NCI-H774 (cell line): ENCODE data around the gene MBD3L3.
"Not testable (repeated sequence)": the region's sequence is repeated elsewhere in the genome, so short reads cannot be mapped to it uniquely, and the experiment has no call there.

Experiments
- DNase-seq: peaks from one replicate; lab custom pipeline; 2025; lab: John Stamatoyannopoulos, UW

MBD3L3 gene

DNA sequence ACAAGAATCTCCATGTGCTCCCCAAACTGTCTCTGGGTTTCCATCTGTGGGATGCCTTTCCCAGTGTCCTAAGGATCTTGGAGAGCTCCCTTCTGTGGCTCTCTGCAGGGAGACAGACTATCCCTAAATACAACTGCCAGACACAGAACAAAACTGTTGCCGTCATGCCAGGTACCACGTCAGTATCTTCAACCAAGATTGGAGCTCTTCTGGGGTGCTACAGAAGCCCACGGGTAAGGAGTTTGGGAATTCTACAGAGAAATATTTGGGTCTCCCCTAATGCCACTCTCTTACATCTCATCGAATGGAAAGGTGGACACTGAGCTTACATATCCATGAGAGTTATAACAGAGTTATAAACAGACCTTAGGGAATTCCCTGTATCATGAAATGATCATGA lies 4.9 kb upstream of the MBD3L3 start:
- DNase-seq: no peak

GRCh38 chr19:7059977-7060376 lies 1.5 kb upstream of the MBD3L3 start:
- not testable (repeated sequence) for DNase-seq

DNA sequence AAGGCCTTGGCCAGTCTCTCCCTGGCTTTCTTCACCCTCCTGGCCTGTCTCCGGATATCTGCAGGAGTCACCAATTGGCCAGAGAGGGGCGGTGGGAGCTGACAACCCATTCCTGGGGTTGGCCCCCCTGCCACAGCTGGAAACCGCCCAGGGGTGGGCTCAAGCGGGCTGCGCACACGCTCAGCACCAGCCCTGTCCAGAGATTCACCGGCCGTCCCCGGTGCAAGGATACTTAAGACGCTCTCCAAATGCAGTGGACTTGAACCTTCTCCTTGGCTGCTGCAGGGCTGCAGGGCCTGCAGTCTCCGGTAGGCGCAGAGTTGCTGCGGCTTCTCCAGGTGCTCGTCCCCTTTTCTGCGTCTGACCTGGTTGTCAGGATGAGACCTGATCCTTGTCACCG lies 2.1 kb downstream of the MBD3L3 start:
- DNase-seq: not testable (repeated sequence)

DNA sequence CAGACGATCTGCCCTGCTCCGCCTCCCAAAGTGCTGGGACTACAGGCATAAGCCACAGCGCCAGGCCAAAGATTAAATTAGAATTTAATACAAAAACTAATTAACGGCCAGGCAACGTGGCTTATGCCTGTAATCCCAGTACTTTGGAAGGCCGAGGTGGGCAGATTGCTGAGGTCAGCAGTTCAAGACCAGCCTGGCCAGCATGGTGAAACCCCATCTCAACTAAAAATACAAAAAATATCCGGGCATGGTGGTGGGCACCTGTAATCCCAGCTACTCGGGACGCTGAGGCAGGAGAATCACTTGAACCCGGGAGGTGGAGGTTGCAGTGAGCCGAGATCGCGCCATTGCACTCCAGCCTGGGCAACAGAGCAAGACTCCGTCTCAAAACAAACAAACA lies 2.8 kb downstream of the MBD3L3 start:
- DNase-seq: not testable (repeated sequence)

DNA sequence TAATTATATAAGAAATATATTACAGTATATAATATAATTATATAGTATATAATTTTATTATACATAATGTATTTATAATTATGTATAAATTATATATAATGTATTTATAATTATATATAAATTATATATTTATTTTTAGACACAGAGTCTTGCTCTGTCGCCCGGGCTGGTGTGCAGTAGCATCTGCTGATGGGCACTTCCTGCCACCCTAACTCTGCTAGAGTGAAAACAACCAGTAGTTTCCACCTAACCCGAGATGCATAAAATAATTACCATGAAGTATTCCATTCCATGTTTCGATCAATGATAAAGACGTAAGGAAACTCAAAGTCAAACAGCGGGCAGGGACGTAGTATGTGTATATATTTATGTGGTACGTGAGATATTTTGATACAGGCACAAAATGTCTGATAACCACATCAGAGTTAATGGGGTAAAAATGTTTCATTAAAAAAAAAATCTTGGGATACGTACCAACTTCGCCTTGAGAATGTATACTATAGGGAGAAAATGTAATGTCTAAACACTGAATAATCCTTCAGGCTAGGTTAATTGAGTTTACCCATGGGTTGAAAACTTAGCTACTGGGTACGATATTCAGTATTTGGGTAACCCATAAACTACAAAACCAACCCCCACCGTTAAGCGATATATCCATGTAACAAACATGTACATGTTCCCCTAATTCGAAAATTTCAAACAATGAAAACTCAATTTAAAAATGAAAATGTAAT lies 3.7 kb downstream of the MBD3L3 start:
- not testable (repeated sequence) for DNase-seq

DNA sequence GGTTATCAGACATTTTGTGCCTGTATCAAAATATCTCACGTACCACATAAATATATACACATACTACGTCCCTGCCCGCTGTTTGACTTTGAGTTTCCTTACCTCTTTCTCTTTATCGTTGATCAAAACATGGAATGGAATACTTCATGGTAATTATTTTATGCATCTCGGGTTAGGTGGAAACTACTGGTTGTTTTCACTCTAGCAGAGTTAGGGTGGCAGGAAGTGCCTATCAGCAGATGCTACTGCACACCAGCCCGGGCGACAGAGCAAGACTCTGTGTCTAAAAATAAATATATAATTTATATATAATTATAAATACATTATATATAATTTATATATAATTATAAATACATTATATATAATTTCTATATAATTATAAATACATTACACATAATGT lies 5.6 kb downstream of the MBD3L3 start:
- DNase-seq: not testable (repeated sequence)

- DNase-seq: not testable (repeated sequence)
Measured at GRCh38 chr19:7051421-7051820, 7.1 kb downstream of the MBD3L3 start.

- not testable (repeated sequence) for DNase-seq
Measured at GRCh38 chr19:7049021-7049420, 9.5 kb downstream of the MBD3L3 start, which contains the start of gene MBD3L2. Gene MBD3L2 (plus strand): TSS chr19:7049321. CDS start chr19:7049374, 53 bp downstream.

- not testable (repeated sequence) for DNase-seq
Measured at GRCh38 chr19:7041563-7041962, 16.9 kb downstream of the MBD3L3 start.

DNA sequence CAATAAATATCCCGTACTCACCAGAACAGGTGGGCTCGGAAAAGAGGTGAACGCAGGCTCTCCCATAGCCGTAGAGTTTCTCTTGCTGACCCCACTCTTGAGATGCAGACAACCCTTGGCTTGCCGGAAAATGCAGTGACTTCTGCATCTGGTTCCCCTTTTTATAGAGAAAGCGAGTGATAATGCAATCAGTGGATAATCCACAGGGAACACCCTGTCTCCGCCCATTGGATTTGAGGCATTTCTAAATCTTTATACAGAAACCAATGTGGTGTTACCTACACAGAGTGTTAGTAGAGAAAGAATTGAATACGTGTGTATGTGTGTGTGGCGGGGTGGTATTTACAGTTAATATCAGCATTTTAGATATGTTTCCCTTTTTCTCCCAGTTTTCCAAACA lies 18.4 kb downstream of the MBD3L3 start, which contains the start of gene MBD3L4:
Gene MBD3L4 (minus strand): TSS at position 101 of the 400 bp plus-strand sequence. CDS start 35 bp downstream, at position 66.
- not testable (repeated sequence) for DNase-seq

DNA sequence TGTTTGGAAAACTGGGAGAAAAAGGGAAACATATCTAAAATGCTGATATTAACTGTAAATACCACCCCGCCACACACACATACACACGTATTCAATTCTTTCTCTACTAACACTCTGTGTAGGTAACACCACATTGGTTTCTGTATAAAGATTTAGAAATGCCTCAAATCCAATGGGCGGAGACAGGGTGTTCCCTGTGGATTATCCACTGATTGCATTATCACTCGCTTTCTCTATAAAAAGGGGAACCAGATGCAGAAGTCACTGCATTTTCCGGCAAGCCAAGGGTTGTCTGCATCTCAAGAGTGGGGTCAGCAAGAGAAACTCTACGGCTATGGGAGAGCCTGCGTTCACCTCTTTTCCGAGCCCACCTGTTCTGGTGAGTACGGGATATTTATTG lies 28.2 kb downstream of the MBD3L3 start, which contains the start of gene MBD3L5:
Gene MBD3L5 (plus strand): TSS at position 301 of the 400 bp plus-strand sequence. CDS start 34 bp downstream, at position 335.
- not testable (repeated sequence) for DNase-seq

DNA sequence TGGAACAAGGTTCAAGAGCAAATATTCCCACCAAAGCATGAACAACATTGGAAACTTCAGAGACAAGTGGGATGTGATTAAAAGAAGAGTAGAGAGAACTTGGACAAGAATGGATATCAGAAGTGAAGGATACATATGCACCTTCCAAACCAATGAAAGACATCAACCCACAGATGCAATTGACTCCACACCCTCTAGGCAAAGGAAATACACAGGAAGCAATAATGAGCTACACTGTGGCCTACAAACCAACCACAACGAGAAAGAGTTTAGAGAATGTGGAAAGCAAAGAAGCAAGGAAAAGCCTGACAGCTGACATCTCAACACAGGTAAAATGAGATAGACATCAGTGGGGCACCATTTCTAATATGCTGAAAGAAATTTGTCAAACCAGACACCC lies 29.7 kb downstream of the MBD3L3 start:
- not testable (repeated sequence) for DNase-seq

DNA sequence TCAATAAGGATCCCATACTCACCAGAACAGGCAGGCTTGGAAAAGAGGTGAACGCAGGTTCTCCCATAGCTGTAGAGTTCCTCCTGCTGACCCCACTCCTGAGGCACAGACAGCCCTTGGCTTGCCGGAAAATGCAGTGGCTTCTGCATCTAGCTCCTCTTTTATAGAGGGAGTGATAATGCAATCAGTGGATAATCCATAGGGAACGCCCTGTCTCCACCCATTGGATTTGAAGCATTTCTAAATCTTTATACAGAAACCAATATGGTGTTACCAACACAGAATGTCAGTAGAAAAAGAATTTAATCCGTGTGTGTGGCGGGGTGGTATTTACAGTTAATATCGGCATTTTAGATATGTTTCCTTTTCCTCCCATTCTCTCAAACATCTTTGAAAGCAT lies 37.1 kb downstream of the MBD3L3 start, which contains the start of gene MBD3L2B:
Gene MBD3L2B (minus strand): TSS at position 101 of the 400 bp plus-strand sequence. CDS start 34 bp downstream, at position 67.
- DNase-seq: not testable (repeated sequence)

GRCh38 chr19:7018828-7019227 lies 39.6 kb downstream of the MBD3L3 start:
- no peak for DNase-seq

DNA sequence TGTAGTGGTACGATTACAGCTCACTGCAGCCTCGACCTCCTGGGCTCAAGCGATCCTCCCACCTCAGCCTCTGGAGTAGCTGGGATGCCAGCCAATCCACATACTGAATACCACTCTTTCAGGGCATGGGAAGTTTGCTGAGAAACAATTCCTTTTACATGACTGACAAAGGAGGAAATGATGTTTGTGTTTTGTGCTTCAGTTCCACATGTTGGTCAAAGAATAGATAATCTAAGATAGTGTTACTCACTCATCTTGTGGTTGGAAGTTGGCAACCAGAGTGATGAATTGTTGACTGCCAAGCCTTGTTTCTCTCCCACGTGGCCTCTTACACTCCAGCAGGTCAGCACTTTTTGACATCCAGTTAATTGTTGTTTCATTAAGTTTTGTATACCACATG lies 44.8 kb downstream of the MBD3L3 start:
- no peak for DNase-seq

GRCh38 chr19:7010722-7011593 lies 47.5 kb downstream of the MBD3L3 start:
- no peak for DNase-seq

DNA sequence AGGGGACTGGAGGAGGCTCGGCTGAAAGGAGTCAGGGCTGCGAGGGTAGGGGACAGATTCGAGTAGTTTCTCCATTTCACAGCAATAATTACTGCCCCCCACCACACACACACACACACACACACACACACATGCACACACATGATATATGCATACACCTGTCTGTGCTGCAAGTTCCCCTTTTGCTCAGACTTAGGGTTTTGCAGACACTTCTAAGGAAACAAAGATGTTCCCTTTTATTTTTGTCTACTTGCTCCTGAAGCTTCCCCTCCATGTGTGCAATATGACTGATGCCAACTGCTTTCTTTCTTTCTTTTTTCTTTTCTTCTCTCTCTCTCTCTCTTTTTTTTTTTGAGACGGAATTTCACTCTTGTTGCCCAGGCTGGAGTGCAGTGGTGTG lies 50.6 kb downstream of the MBD3L3 start:
- DNase-seq: no peak
